ENCODE results near the gene POTEF. TPM values are rescaled to one million over a fixed set of nuclear protein-coding genes. Genes with fewer than 3 reads are reported as not detected.
"Not testable (repeated sequence)": the region's sequence is repeated elsewhere in the genome, so short reads cannot be mapped to it uniquely, and the experiment has no call there.

POTEF gene
- polyA plus RNA-seq, 3 donors = not detected

- Histone ChIP-seq H3K4me2 (replicated peaks; ENCODE audit: extremely low read depth, low read length, poor library complexity, severe bottlenecking) (no peak overlapping the region), H3K79me2 (ENCODE audit: insufficient read depth, low read length) (no peaks in the 10 kb centered on the region), H2AFZ (ENCODE audit: insufficient read depth, low read depth, low read length, poor library complexity, severe bottlenecking) (no peak overlapping the region), H3K9me3 (replicated peaks in 1 of 2; ENCODE audit: control insufficient read depth in 1 of 2, insufficient read depth in 1 of 2, low read length in 2 of 2) (no peaks in the 10 kb centered on the region), H3K4me1 (ENCODE audit: control insufficient read depth in 1 of 2, insufficient read depth in 2 of 2, low read length in 2 of 2) (no peaks in the 10 kb centered on the region), H3K9ac (ENCODE audit: insufficient read depth, low read length, poor library complexity, severe bottlenecking) (no peak overlapping the region), H3K27me3 (ENCODE audit: control insufficient read depth in 2 of 2, insufficient read depth in 2 of 2, low read length in 2 of 2) (no peaks in the 10 kb centered on the region), H3K4me3 (replicated peaks in 1 of 3; ENCODE audit: low read depth in 2 of 3, low read length in 3 of 3) (no peak overlapping the region), H3K36me3 (replicated peaks in 1 of 2; ENCODE audit: control insufficient read depth in 1 of 2, insufficient read depth in 2 of 2, low read length in 2 of 2) (peaks cover 48 to 55% of the 10 kb centered on the region in 2 donors), H3K27ac (ENCODE audit: low read depth in 1 of 2, low read length in 2 of 2) (no peak overlapping the region), H4K20me1 (ENCODE audit: insufficient read depth, low read length) (no peaks in the 10 kb centered on the region)
- H3K4me1 Mint-ChIP-seq = peaks cover 6% of the 10 kb centered on the region
- TF ChIP-seq CTCF (IDR thresholded peaks at IDR 0.05) = no peak
- peaks cover 0 to 3% (median 1%) of the 10 kb centered on the region in 3 donors for H3K27me3 Mint-ChIP-seq (ENCODE audit: low read depth in 3 of 3)
- no peak for DNase-seq
- H3K4me3 Mint-ChIP-seq = no peak overlapping the region
- H3K36me3 Mint-ChIP-seq = peaks cover 33 to 83% of the 10 kb centered on the region in 2 donors
- WGBS (ENCODE audit: insufficient coverage) = 98% methylated on average over 27 of the region's 29 CpGs
- no peaks in the 10 kb centered on the region for H3K9me3 Mint-ChIP-seq
- peak overlapping the region in 1 of 7 donors; percentile 61 for H3K27ac Mint-ChIP-seq
- intact Hi-C loops (cut with micrococcal nuclease) = no loop called here
These were observed 26.0 kb upstream of the POTEF start for GRCh38 chr2:130154773-130155765.

- H3K79me2 ChIP-seq (ENCODE audit: insufficient read depth, low read length); H3K27ac Mint-ChIP-seq; intact Hi-C loops (cut with micrococcal nuclease); H3K4me2 ChIP-seq (replicated peaks; ENCODE audit: extremely low read depth, low read length, poor library complexity, severe bottlenecking); H4K20me1 ChIP-seq (ENCODE audit: insufficient read depth, low read length); H3K4me3 ChIP-seq (replicated peaks in 1 of 3; ENCODE audit: low read depth in 2 of 3, low read length in 3 of 3); H3K9me3 ChIP-seq (replicated peaks in 1 of 2; ENCODE audit: control insufficient read depth in 1 of 2, insufficient read depth in 1 of 2, low read length in 2 of 2); H3K9ac ChIP-seq (ENCODE audit: insufficient read depth, low read length, poor library complexity, severe bottlenecking); H3K27me3 Mint-ChIP-seq (ENCODE audit: low read depth in 3 of 3); H3K27me3 ChIP-seq (ENCODE audit: control insufficient read depth in 2 of 2, insufficient read depth in 2 of 2, low read length in 2 of 2); DNase-seq; H3K4me3 Mint-ChIP-seq; H3K4me1 ChIP-seq (ENCODE audit: control insufficient read depth in 1 of 2, insufficient read depth in 2 of 2, low read length in 2 of 2); H3K9me3 Mint-ChIP-seq; H3K27ac ChIP-seq (ENCODE audit: low read depth in 1 of 2, low read length in 2 of 2); H2AFZ ChIP-seq (ENCODE audit: insufficient read depth, low read depth, low read length, poor library complexity, severe bottlenecking); H3K4me1 Mint-ChIP-seq: not testable (repeated sequence)
- peaks cover 28 to 76% of the 10 kb centered on the region in 2 donors for H3K36me3 Mint-ChIP-seq
- 96% methylated on average over 4 of the region's 8 CpGs for WGBS (ENCODE audit: insufficient coverage)
- H3K36me3 ChIP-seq (replicated peaks in 1 of 2; ENCODE audit: control insufficient read depth in 1 of 2, insufficient read depth in 2 of 2, low read length in 2 of 2) = peaks cover 41 to 49% of the 10 kb centered on the region in 2 donors
These were observed 25.4 kb upstream of the POTEF start for GRCh38 chr2:130154423-130154770.

DNA sequence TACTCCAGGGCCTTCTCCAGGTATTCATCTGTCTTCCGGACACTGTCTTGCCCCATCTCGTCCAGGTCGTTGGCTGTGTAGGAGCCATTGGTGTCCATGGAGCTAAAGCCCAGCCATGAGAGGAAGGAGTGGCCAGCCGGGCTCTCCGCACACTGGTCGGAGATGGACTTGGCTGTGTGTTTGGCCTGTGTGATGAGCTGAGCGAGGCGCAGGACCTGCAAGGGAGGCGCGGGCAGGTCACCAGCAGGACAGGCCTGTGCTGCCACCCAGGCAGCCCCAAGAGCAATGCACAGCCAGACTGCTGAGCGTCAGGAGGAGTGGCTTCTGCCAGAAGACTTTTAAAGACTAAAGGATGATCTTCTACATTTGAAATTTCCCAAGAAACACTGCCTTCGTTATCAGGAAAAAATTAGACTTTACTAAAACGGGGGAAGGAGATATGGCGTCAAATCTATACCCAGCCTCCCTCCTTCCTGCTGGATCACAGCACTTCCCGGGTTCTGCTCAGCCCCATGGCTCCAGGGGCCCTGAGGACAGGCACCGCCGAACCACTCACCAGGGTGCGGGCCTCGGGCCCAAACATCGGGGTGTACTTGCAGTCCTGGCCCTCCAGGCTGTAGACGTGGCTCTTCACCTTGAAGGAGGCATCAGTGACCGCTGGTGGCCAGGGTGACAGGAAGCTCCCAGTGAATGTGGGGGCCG, 24.9 kb upstream of the POTEF start:
- peaks cover 40 to 44% of the 10 kb centered on the region in 2 donors for H3K36me3 ChIP-seq (replicated peaks in 1 of 2; ENCODE audit: control insufficient read depth in 1 of 2, insufficient read depth in 2 of 2, low read length in 2 of 2)
- peak overlapping the region in 2 of 7 donors; percentile 33 to 49 for H3K27ac Mint-ChIP-seq
- not testable (repeated sequence) for H3K4me1 Mint-ChIP-seq

More for the DNA sequence above, 24.9 kb upstream of the POTEF start:
- H3K9me3 Mint-ChIP-seq; intact Hi-C loops (cut with micrococcal nuclease); DNase-seq; H3K79me2 ChIP-seq (ENCODE audit: insufficient read depth, low read length); H3K9ac ChIP-seq (ENCODE audit: insufficient read depth, low read length, poor library complexity, severe bottlenecking); H3K4me3 ChIP-seq (replicated peaks in 1 of 3; ENCODE audit: low read depth in 2 of 3, low read length in 3 of 3); H3K9me3 ChIP-seq (replicated peaks in 1 of 2; ENCODE audit: control insufficient read depth in 1 of 2, insufficient read depth in 1 of 2, low read length in 2 of 2); H3K27ac ChIP-seq (ENCODE audit: low read depth in 1 of 2, low read length in 2 of 2); H2AFZ ChIP-seq (ENCODE audit: insufficient read depth, low read depth, low read length, poor library complexity, severe bottlenecking); H4K20me1 ChIP-seq (ENCODE audit: insufficient read depth, low read length); H3K4me2 ChIP-seq (replicated peaks; ENCODE audit: extremely low read depth, low read length, poor library complexity, severe bottlenecking); H3K4me1 ChIP-seq (ENCODE audit: control insufficient read depth in 1 of 2, insufficient read depth in 2 of 2, low read length in 2 of 2); H3K27me3 Mint-ChIP-seq (ENCODE audit: low read depth in 3 of 3); H3K27me3 ChIP-seq (ENCODE audit: control insufficient read depth in 2 of 2, insufficient read depth in 2 of 2, low read length in 2 of 2); H3K4me3 Mint-ChIP-seq: not testable (repeated sequence)
- no CpG with 5 or more reads among the region's 23 CpGs for WGBS (ENCODE audit: insufficient coverage)
- H3K36me3 Mint-ChIP-seq = peaks cover 26 to 71% of the 10 kb centered on the region in 2 donors

All from CD14-positive monocyte (primary cell).